ENCODE measurements around the gene CD209. TPM values are rescaled to one million over a fixed set of nuclear protein-coding genes. Genes with fewer than 3 reads are reported as not detected.
"Not testable (repeated sequence)": the region's sequence is repeated elsewhere in the genome, so short reads cannot be mapped to it uniquely, and the experiment has no call there.

CD209 gene, protein sequence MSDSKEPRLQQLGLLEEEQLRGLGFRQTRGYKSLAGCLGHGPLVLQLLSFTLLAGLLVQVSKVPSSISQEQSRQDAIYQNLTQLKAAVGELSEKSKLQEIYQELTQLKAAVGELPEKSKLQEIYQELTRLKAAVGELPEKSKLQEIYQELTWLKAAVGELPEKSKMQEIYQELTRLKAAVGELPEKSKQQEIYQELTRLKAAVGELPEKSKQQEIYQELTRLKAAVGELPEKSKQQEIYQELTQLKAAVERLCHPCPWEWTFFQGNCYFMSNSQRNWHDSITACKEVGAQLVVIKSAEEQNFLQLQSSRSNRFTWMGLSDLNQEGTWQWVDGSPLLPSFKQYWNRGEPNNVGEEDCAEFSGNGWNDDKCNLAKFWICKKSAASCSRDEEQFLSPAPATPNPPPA
- polyA plus RNA-seq (2013, experiment 1 of 2), result not detected
- not detected for polyA plus RNA-seq (2013, experiment 2 of 2)

DNA sequence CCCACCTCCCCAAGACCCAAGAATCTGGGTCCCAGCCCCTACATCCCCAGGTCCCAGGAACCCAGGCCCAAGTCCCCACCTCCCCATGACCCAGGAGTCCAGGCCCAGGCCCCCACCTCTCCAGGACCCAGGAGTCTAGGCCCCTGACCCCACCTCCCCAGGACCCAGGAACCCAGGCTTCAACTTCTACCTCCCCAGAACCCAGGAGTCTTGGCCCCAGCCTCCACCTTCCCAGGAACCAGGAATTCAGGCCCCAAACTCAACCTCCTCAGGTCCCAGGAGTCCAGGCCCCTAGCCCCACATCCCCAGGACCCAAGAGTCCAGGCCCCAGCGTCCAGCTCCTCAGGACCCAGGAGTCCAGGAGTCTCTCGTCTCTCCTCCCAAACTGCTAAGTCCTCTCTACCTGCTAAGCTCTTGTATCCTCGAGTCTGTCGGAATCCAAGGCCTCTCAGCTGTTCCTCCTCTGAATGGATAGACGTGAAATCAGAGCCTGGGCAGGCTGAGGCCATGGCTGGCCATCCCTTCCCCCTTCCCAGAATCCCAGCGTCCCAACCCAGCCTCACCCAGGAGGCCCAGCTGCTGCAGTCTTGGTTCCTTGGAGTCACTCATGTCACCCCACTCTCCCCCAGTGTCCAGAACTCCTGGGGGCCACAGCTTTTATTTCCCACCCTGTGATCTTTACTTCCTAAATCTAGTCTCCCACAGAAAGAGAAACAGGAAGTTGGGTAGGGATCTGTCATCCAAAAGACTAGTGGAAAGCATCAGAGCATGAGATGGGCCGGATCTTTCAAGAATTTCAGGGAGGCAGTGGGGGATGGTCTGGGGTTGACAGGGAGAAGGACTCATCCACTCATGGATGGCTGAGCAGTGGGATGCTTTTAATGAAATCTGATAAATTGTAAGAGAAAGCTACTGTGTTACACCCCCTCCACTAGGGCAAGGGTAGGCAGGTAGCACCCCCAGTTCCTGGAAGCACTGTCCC is at the start of gene CD209:
CD209 (minus strand) TSS at position 632 of the 982 bp plus-strand sequence; CDS start at position 609, 23 bp downstream.
- H3K4me1 ChIP-seq (ENCODE audit: control insufficient read depth, insufficient read depth, low read length, poor library complexity, severe bottlenecking), result no peaks in the 10 kb centered on the region
- WGBS, 2 experiments (ENCODE audit: insufficient coverage in 2 of 2), result 55 to 58% methylated on average over 7 of the region's 7 CpGs
- H3K4me3 ChIP-seq (ENCODE audit: extremely low read depth, insufficient read depth, low read length, poor library complexity, severe bottlenecking), result no peak within 1 kb of the TSS
- H3K9me3 ChIP-seq (ENCODE audit: control insufficient read depth, low read length), result peaks cover 5% of the 10 kb centered on the region
- H3K36me3 ChIP-seq (ENCODE audit: control insufficient read depth, insufficient read depth, low read length), result no peaks in the 10 kb centered on the region
- no peak within 1 kb of the TSS for H3K27ac ChIP-seq (ENCODE audit: low read depth, low read length, severe bottlenecking)

DNA sequence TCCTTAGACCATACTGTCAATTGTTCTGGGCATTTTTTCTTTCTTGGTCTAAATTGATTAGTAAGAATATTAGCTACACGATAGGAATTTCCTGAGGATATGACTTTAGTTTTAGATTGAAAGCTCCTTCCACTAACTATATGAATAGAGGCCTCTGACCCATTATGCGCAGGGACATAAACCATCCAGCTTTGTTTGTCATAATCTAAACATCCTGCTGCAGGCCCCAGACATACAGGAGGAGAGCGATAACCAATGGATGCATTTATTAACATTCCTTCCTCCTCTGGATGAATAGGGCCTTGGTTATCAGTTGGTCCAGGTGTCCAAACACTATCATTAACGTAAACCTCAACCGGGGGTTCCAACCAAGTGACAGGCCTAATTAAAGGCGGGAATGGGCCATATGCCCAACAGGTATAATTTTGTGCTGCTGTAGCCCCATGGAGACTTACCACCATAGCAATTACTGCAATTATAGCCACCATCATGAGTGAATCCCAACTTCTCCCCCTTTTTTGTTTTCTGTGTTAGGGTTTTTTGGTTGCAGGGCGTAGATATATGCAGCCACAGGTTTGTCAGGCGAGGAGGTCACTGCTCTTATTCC is 48.3 kb upstream of the CD209 start:
- no peaks in the 10 kb centered on the region for H3K9me3 ChIP-seq (ENCODE audit: control insufficient read depth, low read length)
- no peaks in the 10 kb centered on the region for H3K4me1 ChIP-seq (ENCODE audit: control insufficient read depth, insufficient read depth, low read length, poor library complexity, severe bottlenecking)
- no peak overlapping the region for H3K27ac ChIP-seq (ENCODE audit: low read depth, low read length, severe bottlenecking)
- H3K4me3 ChIP-seq (ENCODE audit: extremely low read depth, insufficient read depth, low read length, poor library complexity, severe bottlenecking), result no peak overlapping the region
- no peaks in the 10 kb centered on the region for H3K36me3 ChIP-seq (ENCODE audit: control insufficient read depth, insufficient read depth, low read length)
- WGBS, 2 experiments (ENCODE audit: insufficient coverage in 2 of 2), result 81 to 93% methylated on average over 2 to 4 of the region's 8 CpGs

DNA sequence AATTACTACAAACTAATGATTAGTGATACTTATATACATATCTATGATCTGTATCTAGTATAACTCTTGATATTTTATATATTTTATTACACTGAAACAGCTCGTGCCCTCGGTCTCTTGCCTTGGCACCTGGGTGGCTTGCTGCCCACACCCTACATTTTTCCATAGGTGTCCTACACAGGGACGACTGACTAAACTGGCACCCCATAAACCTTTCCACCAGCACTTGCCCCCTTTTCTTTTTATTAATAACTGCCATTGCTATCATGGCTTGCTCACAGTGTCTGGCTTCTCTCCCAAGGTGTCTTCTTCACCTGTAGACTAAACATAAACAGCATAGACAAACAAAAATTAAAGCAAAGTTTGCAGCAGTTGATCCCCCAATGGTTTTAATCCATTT is 46.2 kb upstream of the CD209 start:
- no peaks in the 10 kb centered on the region for H3K4me1 ChIP-seq (ENCODE audit: control insufficient read depth, insufficient read depth, low read length, poor library complexity, severe bottlenecking)
- H3K27ac ChIP-seq (ENCODE audit: low read depth, low read length, severe bottlenecking), result no peak overlapping the region
- no peak overlapping the region for H3K4me3 ChIP-seq (ENCODE audit: extremely low read depth, insufficient read depth, low read length, poor library complexity, severe bottlenecking)
- H3K36me3 ChIP-seq (ENCODE audit: control insufficient read depth, insufficient read depth, low read length), result no peaks in the 10 kb centered on the region
- H3K9me3 ChIP-seq (ENCODE audit: control insufficient read depth, low read length), result no peaks in the 10 kb centered on the region
- WGBS, 2 experiments (ENCODE audit: insufficient coverage in 2 of 2), result 66 to 70% methylated on average over 3 of the region's 3 CpGs

DNA sequence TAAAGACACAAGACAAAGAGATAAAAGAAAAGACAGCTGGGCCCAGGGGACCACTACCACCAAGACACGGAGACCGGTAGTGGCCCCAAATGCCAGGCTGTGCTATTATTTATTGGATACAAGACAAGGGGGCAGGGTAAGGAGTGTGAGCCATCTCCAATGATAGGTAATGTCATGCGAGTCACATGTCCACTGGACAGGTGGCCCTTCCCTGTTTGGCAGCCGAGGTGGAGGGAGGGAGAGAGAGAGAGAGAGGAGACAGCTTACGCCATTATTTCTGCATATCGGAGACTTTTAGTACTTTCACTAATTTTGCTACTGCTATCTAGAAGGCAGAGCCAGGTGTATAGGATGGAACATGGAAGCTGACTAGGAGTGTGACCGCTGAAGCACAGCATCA is 45.4 kb upstream of the CD209 start:
- not testable (repeated sequence) for H3K27ac ChIP-seq (ENCODE audit: low read depth, low read length, severe bottlenecking); H3K9me3 ChIP-seq (ENCODE audit: control insufficient read depth, low read length); H3K4me3 ChIP-seq (ENCODE audit: extremely low read depth, insufficient read depth, low read length, poor library complexity, severe bottlenecking); H3K36me3 ChIP-seq (ENCODE audit: control insufficient read depth, insufficient read depth, low read length); H3K4me1 ChIP-seq (ENCODE audit: control insufficient read depth, insufficient read depth, low read length, poor library complexity, severe bottlenecking)
- 83 to 93% methylated on average over 4 to 7 of the region's 7 CpGs for WGBS, 2 experiments (ENCODE audit: insufficient coverage in 2 of 2)

DNA sequence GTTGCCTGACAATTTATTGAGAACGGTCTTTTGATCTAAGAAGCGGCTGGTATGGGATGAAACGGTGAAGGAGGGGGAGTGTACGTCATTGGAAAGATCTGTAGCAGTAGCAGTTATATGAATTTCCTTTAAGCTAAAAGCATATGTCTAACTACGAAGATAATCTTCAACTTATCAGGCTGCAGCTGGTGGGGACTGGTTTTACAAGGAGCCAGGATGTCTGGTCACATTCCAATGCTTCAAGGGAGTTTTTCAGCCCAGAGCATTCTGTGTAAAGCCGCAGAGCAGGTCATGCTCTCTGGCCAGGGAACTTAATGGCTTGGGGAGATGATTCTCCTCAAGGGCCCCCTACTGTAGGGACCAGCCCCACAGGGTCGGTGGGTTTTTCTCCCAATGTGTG is 44.9 kb upstream of the CD209 start:
- Histone ChIP-seq H3K27ac (ENCODE audit: low read depth, low read length, severe bottlenecking) (no peak overlapping the region), H3K4me1 (ENCODE audit: control insufficient read depth, insufficient read depth, low read length, poor library complexity, severe bottlenecking) (no peaks in the 10 kb centered on the region)

DNA sequence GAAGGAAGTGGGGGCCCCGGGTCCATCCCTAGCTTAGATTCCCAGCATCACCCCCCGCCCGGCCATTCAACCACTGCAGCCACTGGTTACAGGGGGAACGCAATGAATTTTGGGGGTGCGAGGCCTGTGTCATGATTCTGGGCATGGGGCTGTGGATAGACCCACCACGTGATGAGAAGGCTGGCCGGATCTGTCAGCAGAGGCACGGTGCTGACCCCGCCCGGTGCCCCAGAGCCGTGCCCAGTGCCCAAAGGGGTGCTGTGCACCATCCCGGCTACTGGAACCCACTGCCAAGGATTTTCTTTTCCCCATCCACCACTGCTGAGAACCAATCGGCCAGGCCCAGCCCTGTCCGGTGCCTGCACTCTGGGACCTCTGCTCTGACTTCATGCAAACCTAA is 43.1 kb upstream of the CD209 start:
- H3K4me3 ChIP-seq (ENCODE audit: extremely low read depth, insufficient read depth, low read length, poor library complexity, severe bottlenecking), result no peak overlapping the region
- 87 to 89% methylated on average over 3 to 14 of the region's 14 CpGs for WGBS, 2 experiments (ENCODE audit: insufficient coverage in 2 of 2)
- no peaks in the 10 kb centered on the region for H3K4me1 ChIP-seq (ENCODE audit: control insufficient read depth, insufficient read depth, low read length, poor library complexity, severe bottlenecking)
- H3K36me3 ChIP-seq (ENCODE audit: control insufficient read depth, insufficient read depth, low read length), result no peaks in the 10 kb centered on the region
- H3K27ac ChIP-seq (ENCODE audit: low read depth, low read length, severe bottlenecking), result no peak overlapping the region
- H3K9me3 ChIP-seq (ENCODE audit: control insufficient read depth, low read length), result no peaks in the 10 kb centered on the region

More for the DNA sequence above, 44.9 kb upstream of the CD209 start:
- Histone ChIP-seq H3K9me3 (ENCODE audit: control insufficient read depth, low read length) (no peaks in the 10 kb centered on the region), H3K36me3 (ENCODE audit: control insufficient read depth, insufficient read depth, low read length) (no peaks in the 10 kb centered on the region), H3K4me3 (ENCODE audit: extremely low read depth, insufficient read depth, low read length, poor library complexity, severe bottlenecking) (no peak overlapping the region)
- WGBS, 2 experiments (ENCODE audit: insufficient coverage in 2 of 2), result 76 to 91% methylated on average over 5 of the region's 7 CpGs

DNA sequence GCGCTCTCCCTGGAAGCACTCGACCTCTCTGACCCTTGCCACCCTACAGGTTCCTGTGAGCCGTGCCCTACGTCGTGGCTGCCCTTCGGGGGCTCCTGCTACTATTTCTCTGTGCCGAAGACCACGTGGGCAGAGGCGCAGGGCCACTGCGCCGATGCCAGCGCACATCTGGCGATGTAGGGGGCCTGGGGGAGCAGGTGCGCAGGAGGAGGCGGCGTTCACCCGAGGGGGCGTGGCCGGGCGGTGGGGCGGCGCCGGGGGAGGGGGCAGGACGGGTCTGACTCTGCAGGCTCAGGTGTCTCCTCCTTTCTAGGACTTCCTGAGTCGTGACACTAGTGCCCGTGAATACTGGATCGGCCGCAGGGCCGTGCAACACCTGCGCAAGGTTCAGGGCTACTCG is 42.1 kb upstream of the CD209 start:
- Histone ChIP-seq H3K27ac (ENCODE audit: low read depth, low read length, severe bottlenecking) (no peak overlapping the region), H3K36me3 (ENCODE audit: control insufficient read depth, insufficient read depth, low read length) (no peaks in the 10 kb centered on the region), H3K9me3 (ENCODE audit: control insufficient read depth, low read length) (no peaks in the 10 kb centered on the region), H3K4me3 (ENCODE audit: extremely low read depth, insufficient read depth, low read length, poor library complexity, severe bottlenecking) (no peak overlapping the region), H3K4me1 (ENCODE audit: control insufficient read depth, insufficient read depth, low read length, poor library complexity, severe bottlenecking) (no peaks in the 10 kb centered on the region)
- WGBS, 2 experiments (ENCODE audit: insufficient coverage in 2 of 2), result 15 to 40% methylated on average over 9 to 19 of the region's 31 CpGs

DNA sequence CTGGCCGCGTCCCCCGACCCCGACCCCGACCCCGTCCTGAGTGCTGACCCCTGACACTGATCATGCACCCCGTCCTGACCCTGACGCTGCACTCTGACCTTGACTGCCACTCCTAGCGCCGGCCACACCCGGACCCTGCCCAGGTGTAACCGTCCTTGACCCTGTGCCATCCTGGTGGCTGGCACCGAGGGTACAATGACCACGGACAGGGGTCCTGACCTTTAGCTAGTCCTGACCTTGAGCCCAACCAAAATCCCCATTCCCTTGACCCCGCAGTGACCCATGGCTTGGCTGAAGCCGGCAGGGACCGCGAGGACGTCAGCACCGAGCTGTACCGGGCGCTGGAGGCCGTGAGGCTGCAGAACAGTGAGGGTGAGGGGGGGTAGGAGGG is 41.6 kb upstream of the CD209 start:
- WGBS, 2 experiments (ENCODE audit: insufficient coverage in 2 of 2), result 4 to 6% methylated on average over 14 to 17 of the region's 23 CpGs
- Histone ChIP-seq H3K27ac (ENCODE audit: low read depth, low read length, severe bottlenecking) (no peak overlapping the region), H3K4me3 (ENCODE audit: extremely low read depth, insufficient read depth, low read length, poor library complexity, severe bottlenecking) (no peak overlapping the region), H3K36me3 (ENCODE audit: control insufficient read depth, insufficient read depth, low read length) (no peaks in the 10 kb centered on the region), H3K9me3 (ENCODE audit: control insufficient read depth, low read length) (no peaks in the 10 kb centered on the region), H3K4me1 (ENCODE audit: control insufficient read depth, insufficient read depth, low read length, poor library complexity, severe bottlenecking) (no peaks in the 10 kb centered on the region)

DNA sequence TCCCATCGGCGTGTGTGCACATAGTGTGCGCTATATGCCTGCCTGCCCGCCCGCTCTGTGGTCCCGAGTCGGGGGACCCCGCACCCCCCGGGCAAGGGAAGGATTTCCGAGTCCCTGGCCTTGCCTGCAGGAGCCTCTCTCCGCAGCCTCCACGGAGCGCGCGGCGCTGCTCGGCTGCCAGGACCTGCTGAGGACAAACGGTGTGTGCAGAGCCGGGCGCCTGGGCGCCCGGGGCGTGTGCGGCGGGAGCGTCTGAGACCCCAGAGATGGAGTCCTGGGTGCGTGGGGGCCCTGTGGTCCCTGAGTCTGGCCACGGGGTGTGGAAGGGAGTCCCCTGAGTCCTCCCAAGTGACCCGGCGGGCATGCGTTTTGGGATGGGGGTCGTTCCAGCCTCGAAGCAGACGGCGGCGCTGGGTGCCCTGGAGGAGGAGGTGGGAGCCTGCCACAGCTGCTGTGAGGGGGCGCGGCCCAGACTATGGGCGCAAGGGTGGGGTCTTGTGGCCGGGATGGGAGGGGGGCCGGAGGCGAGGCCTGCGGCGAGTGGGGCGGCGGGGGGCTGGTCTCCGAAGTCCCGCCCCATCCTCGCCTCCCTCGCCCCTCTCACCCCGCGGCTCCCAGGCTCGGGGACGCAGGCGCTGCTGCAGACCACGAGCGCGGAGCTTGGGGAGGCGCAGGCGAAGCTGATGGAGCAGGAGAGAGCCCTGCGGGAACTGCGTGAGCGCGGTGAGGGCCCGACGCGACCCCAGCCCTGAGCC is 41.0 kb upstream of the CD209 start:
- Histone ChIP-seq H3K4me1 (ENCODE audit: control insufficient read depth, insufficient read depth, low read length, poor library complexity, severe bottlenecking) (no peaks in the 10 kb centered on the region), H3K4me3 (ENCODE audit: extremely low read depth, insufficient read depth, low read length, poor library complexity, severe bottlenecking) (no peak overlapping the region), H3K36me3 (ENCODE audit: control insufficient read depth, insufficient read depth, low read length) (no peaks in the 10 kb centered on the region), H3K27ac (ENCODE audit: low read depth, low read length, severe bottlenecking) (no peak overlapping the region), H3K9me3 (ENCODE audit: control insufficient read depth, low read length) (no peaks in the 10 kb centered on the region)
- WGBS, 2 experiments (ENCODE audit: insufficient coverage in 2 of 2), result 11 to 17% methylated on average over 29 to 35 of the region's 67 CpGs

DNA sequence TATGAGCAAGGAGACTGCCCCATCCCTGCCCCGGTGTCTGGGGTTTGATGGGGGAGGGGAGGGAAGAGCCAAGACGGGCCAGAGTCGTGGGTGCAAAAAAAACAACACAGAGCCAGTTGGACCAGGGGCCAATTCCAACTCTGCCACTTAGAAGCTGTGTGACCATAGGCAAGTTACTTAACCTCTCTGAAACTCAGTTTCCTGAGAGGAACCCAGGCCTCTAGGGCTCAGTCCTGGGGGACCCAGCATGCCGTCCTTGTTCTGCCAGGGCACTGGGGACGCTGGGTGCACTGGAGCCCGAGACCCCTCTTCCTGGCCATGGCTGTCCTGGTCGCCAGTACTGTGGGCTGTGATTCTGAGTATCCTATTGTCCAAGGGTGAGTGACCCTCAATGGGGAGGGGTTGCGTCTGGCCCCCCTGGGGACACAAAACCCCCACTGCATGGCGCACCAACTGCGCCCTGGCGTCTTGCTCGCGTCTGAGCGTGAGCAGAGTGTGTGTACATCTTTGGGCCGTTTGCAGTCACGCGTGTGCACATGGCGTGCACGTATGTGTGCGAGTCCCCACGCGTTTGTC is 40.4 kb upstream of the CD209 start:
- Histone ChIP-seq H3K27ac (ENCODE audit: low read depth, low read length, severe bottlenecking) (no peak overlapping the region), H3K36me3 (ENCODE audit: control insufficient read depth, insufficient read depth, low read length) (no peaks in the 10 kb centered on the region), H3K4me1 (ENCODE audit: control insufficient read depth, insufficient read depth, low read length, poor library complexity, severe bottlenecking) (no peaks in the 10 kb centered on the region), H3K4me3 (ENCODE audit: extremely low read depth, insufficient read depth, low read length, poor library complexity, severe bottlenecking) (no peak overlapping the region), H3K9me3 (ENCODE audit: control insufficient read depth, low read length) (no peaks in the 10 kb centered on the region)
- 53% methylated on average over 20 to 21 of the region's 22 CpGs for WGBS, 2 experiments (ENCODE audit: insufficient coverage in 2 of 2)
